Keratinocyte (primary cell): ENCODE data around the gene BASP1. TPM values are rescaled to one million over a fixed set of nuclear protein-coding genes. Genes with fewer than 3 reads are reported as not detected.

Source experiments
- DNase-seq: peaks from one replicate; pipeline ENCODE4 v3.0.0-alpha.2; 2011; ENCODE audit warnings: low read depth, missing footprints, low spot score
- FAIRE-seq: peaks from 2 replicates; lab custom pipeline; 2011; peaks lifted over from hg19 to GRCh38; lab: Jason Lieb, UNC
- H2AFZ ChIP-seq: 2 replicates; pipeline ENCODE4 v1.6.0; 2012; ENCODE audit warnings: low read length, control low read depth, inconsistent platforms; ENCODE audit not compliant: control insufficient read depth
- H3K27ac ChIP-seq: 2 replicates; pipeline ENCODE4 v1.5.1; 2011; ENCODE audit warnings: low read length; ENCODE audit not compliant: control insufficient read depth, insufficient read depth
- H3K27me3 ChIP-seq: 3 replicates; pipeline ENCODE4 v1.6.0; 2011; ENCODE audit warnings: low read length; ENCODE audit not compliant: control insufficient read depth, insufficient read depth; ENCODE audit errors: extremely low read depth
- H3K36me3 ChIP-seq, 2 experiments: 2 replicates in 1 of 2; 3 replicates in 1 of 2; pipeline ENCODE4 v1.5.1; 2011; ENCODE audit warnings: low read length in 2 of 2, mild to moderate bottlenecking in 1 of 2; ENCODE audit not compliant: control insufficient read depth in 2 of 2, insufficient read depth in 2 of 2; ENCODE audit errors: extremely low read depth in 1 of 2
- H3K4me1 ChIP-seq: 3 replicates; pipeline ENCODE4 v1.5.1; 2011; ENCODE audit warnings: low read length; ENCODE audit not compliant: control insufficient read depth, insufficient read depth; ENCODE audit errors: extremely low read depth
- H3K4me2 ChIP-seq: 3 replicates; pipeline ENCODE4 v1.6.0; 2011; ENCODE audit warnings: low read depth, low read length; ENCODE audit not compliant: control insufficient read depth, insufficient read depth; ENCODE audit errors: extremely low read depth
- H3K4me3 ChIP-seq, 3 experiments: fragments of 200-600 bp in 1 of 3; sonication (generic) in 1 of 3; 2 replicates in 2 of 3; 3 replicates in 1 of 3; pipeline ENCODE4 v1.5.1; 2011 to 2016; ENCODE audit warnings: low read length in 3 of 3, mild to moderate bottlenecking in 3 of 3, control low read depth in 2 of 3, inconsistent platforms in 1 of 3, low read depth in 1 of 3, mixed read lengths in 1 of 3, mixed run types in 1 of 3, moderate library complexity in 1 of 3; ENCODE audit not compliant: control insufficient read depth in 2 of 3, insufficient read depth in 2 of 3; ENCODE audit errors: extremely low read depth in 1 of 3
- H3K79me2 ChIP-seq: 2 replicates; pipeline ENCODE4 v1.6.0; 2012; ENCODE audit warnings: low read length; ENCODE audit not compliant: control insufficient read depth, insufficient read depth
- H3K9ac ChIP-seq: 3 replicates; pipeline ENCODE4 v1.6.0; 2011; ENCODE audit warnings: low read length; ENCODE audit not compliant: control insufficient read depth, insufficient read depth; ENCODE audit errors: extremely low read depth
- H3K9me1 ChIP-seq: 3 replicates; pipeline ENCODE4 v1.6.0; 2011; ENCODE audit warnings: low read length; ENCODE audit not compliant: control insufficient read depth, insufficient read depth; ENCODE audit errors: extremely low read depth
- H3K9me3 ChIP-seq: 2 replicates; pipeline ENCODE4 v1.5.1; 2012; ENCODE audit warnings: low read depth, low read length; ENCODE audit not compliant: control insufficient read depth
- H4K20me1 ChIP-seq: 3 replicates; pipeline ENCODE4 v1.6.0; 2011; ENCODE audit warnings: low read length; ENCODE audit not compliant: control insufficient read depth, insufficient read depth; ENCODE audit errors: extremely low read depth
- CTCF ChIP-seq, 3 experiments: IDR thresholded peaks in 1 of 3; conservative IDR thresholded peaks in 1 of 3; optimal IDR thresholded peaks in 1 of 3; 2 replicates in 2 of 3; 3 replicates in 1 of 3; pipeline versions ENCODE3 to v1.5.1; 2011; ENCODE audit warnings: low read length in 3 of 3, mild to moderate bottlenecking in 3 of 3, moderate library complexity in 2 of 3, control low read depth in 1 of 3, inconsistent platforms in 1 of 3; ENCODE audit not compliant: insufficient read depth in 2 of 3; ENCODE audit errors: extremely low read depth in 1 of 3
- EZH2 ChIP-seq: IDR thresholded peaks from one replicate; pipeline ENCODE4 v1.6.1; 2012; ENCODE audit warnings: inconsistent platforms, mild to moderate bottlenecking, low read length, moderate library complexity
- dilution Hi-C: fragments of 300-500 bp; cut with MboI; formaldehyde crosslinking; loops from one replicate; pipeline ENCODE4 v1.7.0; 2020; ENCODE audit warnings: low sequenced_read_pairs; ENCODE audit not compliant: extremely low pct_ligation_motif_present
- polyA plus RNA-seq, 5 experiments: library from polyadenylated mRNA; depleted of rRNA in 3 of 5; stranded (reverse) in 3 of 5; stranded (forward) in 1 of 5; unstranded in 1 of 5; fragments of >200 nt; gene quantifications; 1 replicate in 1 of 5; 2 replicates in 3 of 5; 3 replicates in 1 of 5; pipeline versions ENCODE4 v1.2.1 to v1.2.3, GENCODE V29; 2011 to 2012; ENCODE audit warnings: missing spikeins in 2 of 5, low read depth in 1 of 5, low replicate concordance in 1 of 5

The BASP1 gene
- polyA plus RNA-seq, 1 donor (not counting 4 experiments of a cell fraction or from before 2014, with no cell fraction given), result 127 TPM

- dilution Hi-C loops, result no loop called here
- DNase-seq (peak; percentile 35), FAIRE-seq (peak; percentile 95)
- Histone ChIP-seq H3K9me3 (no peaks in the 10 kb centered on the region), H3K9ac (no peak overlapping the region), H3K36me3 (no peaks in the 10 kb centered on the region), H4K20me1 (no peaks in the 10 kb centered on the region), H3K4me2 (no peak overlapping the region), H3K27ac (peak overlapping the region; percentile 78), H2AFZ (no peak overlapping the region), H3K4me3 (no peak overlapping the region), H3K9me1 (no peaks in the 10 kb centered on the region), H3K4me1 (peaks cover 42% of the 10 kb centered on the region), H3K79me2 (no peaks in the 10 kb centered on the region), H3K27me3 (no peaks in the 10 kb centered on the region)
- TF ChIP-seq CTCF (optimal IDR thresholded peaks at IDR 0.05 in 1 of 3, IDR thresholded peaks at IDR 0.05 in 1 of 3, conservative IDR thresholded peaks at IDR 0.05 in 1 of 3; ENCODE audit: extremely low read depth in 1 of 3, insufficient read depth in 2 of 3, low read length in 3 of 3), result no peak
- no peak for TF ChIP-seq EZH2
These were observed 34.9 kb upstream of the BASP1 start for GRCh38 chr5:17182494-17182893.

DNA sequence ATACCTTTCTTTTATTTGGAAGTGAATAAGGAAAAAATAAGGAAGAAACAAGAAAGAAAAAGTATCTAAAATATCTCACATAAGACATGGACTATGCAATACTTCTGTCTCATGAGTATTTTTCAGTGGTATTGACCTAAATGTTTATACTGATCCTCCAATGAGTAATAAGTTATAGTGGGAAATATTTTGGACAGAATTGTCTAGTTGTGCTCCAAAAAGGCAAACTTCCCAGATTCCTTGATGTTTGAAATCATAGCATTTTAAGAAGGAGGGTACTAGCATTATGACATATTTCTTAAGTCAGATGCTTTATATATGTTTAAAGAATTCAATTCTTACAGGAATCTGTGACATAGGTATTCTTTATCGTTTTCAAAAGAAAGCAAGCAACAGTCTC lies 34.5 kb upstream of the BASP1 start:
- Histone ChIP-seq H4K20me1 (no peaks in the 10 kb centered on the region), H3K27me3 (no peaks in the 10 kb centered on the region), H2AFZ (no peak overlapping the region), H3K27ac (no peak overlapping the region), H3K36me3 (no peaks in the 10 kb centered on the region), H3K79me2 (no peaks in the 10 kb centered on the region), H3K9me1 (no peaks in the 10 kb centered on the region), H3K4me1 (peaks cover 47% of the 10 kb centered on the region), H3K9me3 (no peaks in the 10 kb centered on the region), H3K4me3 (no peak overlapping the region), H3K9ac (no peak overlapping the region), H3K4me2 (no peak overlapping the region)
- FAIRE-seq (no peak), DNase-seq (no peak)
- dilution Hi-C loops, result no loop called here
- TF ChIP-seq CTCF (optimal IDR thresholded peaks at IDR 0.05 in 1 of 3, IDR thresholded peaks at IDR 0.05 in 1 of 3, conservative IDR thresholded peaks at IDR 0.05 in 1 of 3; ENCODE audit: extremely low read depth in 1 of 3, insufficient read depth in 2 of 3, low read length in 3 of 3), result no peak
- no peak for TF ChIP-seq EZH2
